Measurements from ENCODE around the gene ARSB. TPM values are rescaled to one million over a fixed set of nuclear protein-coding genes. Genes with fewer than 3 reads are reported as not detected.
"Not testable (repeated sequence)": the region's sequence is repeated elsewhere in the genome, so short reads cannot be mapped to it uniquely, and the experiment has no call there.

ARSB gene
- total and polyA plus RNA-seq, 4 donors = 19.8 to 21.8 (median 20.9) TPM

DNA sequence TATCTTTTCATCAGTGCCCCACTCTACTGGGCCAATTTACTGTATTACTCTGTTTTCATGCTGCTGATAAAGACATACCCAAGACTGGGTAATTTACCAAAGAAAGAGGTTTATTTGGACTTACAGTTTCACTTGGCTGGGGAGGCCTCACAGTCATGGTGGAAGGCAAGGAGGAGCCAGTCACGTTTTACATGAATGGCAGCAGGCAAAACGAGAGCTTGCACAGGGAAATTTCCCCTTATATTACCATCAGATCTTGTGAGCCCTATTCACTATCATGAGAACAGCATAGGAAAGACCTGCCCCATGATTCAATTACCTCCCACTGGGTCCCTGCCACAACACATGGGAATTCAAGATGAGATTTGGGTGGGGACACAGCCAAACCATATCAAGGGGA lies 119.0 kb downstream of the ARSB start:
- H3K36me3 ChIP-seq (ENCODE audit: control insufficient read depth, insufficient read depth, low read length); DNase-seq (ENCODE audit: low read depth in 4 of 6, low spot score in 6 of 6); H3K27me3 ChIP-seq (ENCODE audit: control insufficient read depth, insufficient read depth, low read length); H3K4me1 ChIP-seq (ENCODE audit: control insufficient read depth, insufficient read depth, low read length); H3K4me3 ChIP-seq (ENCODE audit: low read depth, low read length); H3K9me3 ChIP-seq (ENCODE audit: control insufficient read depth, insufficient read depth, low read length); H3K27ac ChIP-seq (ENCODE audit: low read depth, low read length): not testable (repeated sequence)
- WGBS (ENCODE audit: insufficient coverage) = 100% methylated on average over 2 of the region's 2 CpGs

- H3K27me3 ChIP-seq (ENCODE audit: control insufficient read depth, insufficient read depth, low read length) = no peaks in the 10 kb centered on the region
- no CpG with 5 or more reads among the region's 1 CpG for WGBS (ENCODE audit: insufficient coverage)
- no peaks in the 10 kb centered on the region for H3K4me1 ChIP-seq (ENCODE audit: control insufficient read depth, insufficient read depth, low read length)
- no peak overlapping the region for H3K27ac ChIP-seq (ENCODE audit: low read depth, low read length)
- H3K36me3 ChIP-seq (ENCODE audit: control insufficient read depth, insufficient read depth, low read length) = no peaks in the 10 kb centered on the region
- no peak for DNase-seq (ENCODE audit: low read depth in 4 of 6, low spot score in 6 of 6)
- H3K4me3 ChIP-seq (ENCODE audit: low read depth, low read length) = no peak overlapping the region
- peaks cover 3% of the 10 kb centered on the region for H3K9me3 ChIP-seq (ENCODE audit: control insufficient read depth, insufficient read depth, low read length)
These were observed 126.7 kb downstream of the ARSB start for GRCh38 chr5:78858364-78858763.

DNA sequence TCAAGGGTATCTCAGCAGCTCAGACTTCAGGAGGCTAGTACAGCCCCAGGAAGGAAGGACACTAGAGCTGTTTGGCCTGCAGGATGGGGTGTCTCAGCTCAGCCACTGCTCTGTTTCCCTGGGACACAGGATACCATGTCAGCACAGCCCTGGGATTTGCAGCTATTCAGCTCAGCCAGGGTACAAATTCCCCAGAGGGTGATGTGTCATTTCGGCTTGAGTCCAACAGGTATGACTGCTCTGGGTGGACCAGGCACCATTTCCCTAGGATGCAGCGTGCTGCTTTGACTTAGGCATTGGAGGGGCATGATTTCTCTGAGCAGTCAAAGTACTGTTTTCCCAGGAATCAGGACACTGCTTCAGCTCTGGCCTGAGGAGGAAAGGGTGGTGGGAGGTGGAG lies 130.1 kb downstream of the ARSB start:
- 100% methylated on average over 2 of the region's 2 CpGs for WGBS (ENCODE audit: insufficient coverage)
- Histone ChIP-seq H3K27me3 (ENCODE audit: control insufficient read depth, insufficient read depth, low read length) (no peaks in the 10 kb centered on the region), H3K9me3 (ENCODE audit: control insufficient read depth, insufficient read depth, low read length) (peaks cover 2% of the 10 kb centered on the region), H3K4me3 (ENCODE audit: low read depth, low read length) (no peak overlapping the region), H3K4me1 (ENCODE audit: control insufficient read depth, insufficient read depth, low read length) (no peaks in the 10 kb centered on the region), H3K27ac (ENCODE audit: low read depth, low read length) (no peak overlapping the region), H3K36me3 (ENCODE audit: control insufficient read depth, insufficient read depth, low read length) (no peaks in the 10 kb centered on the region)
- no peak for DNase-seq (ENCODE audit: low read depth in 4 of 6, low spot score in 6 of 6)

DNA sequence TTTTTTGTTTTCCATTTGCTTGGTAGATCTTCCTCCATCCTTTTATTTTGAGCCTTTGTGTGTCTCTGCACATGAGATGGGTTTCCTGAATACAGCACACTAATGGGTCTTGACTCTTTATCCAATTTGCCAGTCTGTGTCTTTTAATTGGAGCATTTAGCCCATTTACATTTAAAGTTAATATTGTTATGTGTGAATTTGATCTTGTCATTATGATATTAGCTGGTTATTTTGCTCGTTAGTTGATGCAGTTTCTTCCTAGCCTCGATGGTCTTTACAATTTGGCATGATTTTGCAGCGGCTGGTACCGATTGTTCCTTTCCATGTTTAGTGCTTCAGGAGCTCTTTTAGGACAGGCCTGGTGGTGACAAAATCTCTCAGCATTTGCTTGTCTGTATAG lies 133.2 kb downstream of the ARSB start:
- H3K27me3 ChIP-seq (ENCODE audit: control insufficient read depth, insufficient read depth, low read length); DNase-seq (ENCODE audit: low read depth in 4 of 6, low spot score in 6 of 6); H3K36me3 ChIP-seq (ENCODE audit: control insufficient read depth, insufficient read depth, low read length); H3K9me3 ChIP-seq (ENCODE audit: control insufficient read depth, insufficient read depth, low read length); H3K27ac ChIP-seq (ENCODE audit: low read depth, low read length); H3K4me1 ChIP-seq (ENCODE audit: control insufficient read depth, insufficient read depth, low read length); H3K4me3 ChIP-seq (ENCODE audit: low read depth, low read length): not testable (repeated sequence)
- no CpG with 5 or more reads among the region's 4 CpGs for WGBS (ENCODE audit: insufficient coverage)

DNA sequence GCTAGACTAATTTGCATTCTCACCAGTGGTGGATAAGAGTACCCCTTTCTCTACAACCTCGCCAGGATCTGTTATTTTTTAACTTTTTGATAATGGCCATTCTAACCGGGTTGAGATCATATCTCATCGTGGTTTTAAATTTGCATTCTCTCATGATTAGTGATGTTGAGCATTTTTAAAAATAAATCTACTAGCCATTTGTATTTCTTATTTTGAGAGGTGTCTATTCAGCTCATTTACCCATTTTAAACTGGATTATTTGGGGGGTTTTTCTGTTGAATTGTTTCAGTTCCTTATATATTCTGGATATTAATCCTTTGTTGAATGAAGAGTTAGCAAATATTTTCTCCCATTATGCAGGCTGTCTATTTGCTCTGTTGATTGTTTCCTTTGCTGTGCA lies 139.6 kb downstream of the ARSB start:
- H3K9me3 ChIP-seq (ENCODE audit: control insufficient read depth, insufficient read depth, low read length) = peaks cover 1% of the 10 kb centered on the region
- no peak overlapping the region for H3K27ac ChIP-seq (ENCODE audit: low read depth, low read length)
- no peak for DNase-seq (ENCODE audit: low read depth in 4 of 6, low spot score in 6 of 6)
- H3K27me3 ChIP-seq (ENCODE audit: control insufficient read depth, insufficient read depth, low read length) = no peaks in the 10 kb centered on the region
- no peaks in the 10 kb centered on the region for H3K4me1 ChIP-seq (ENCODE audit: control insufficient read depth, insufficient read depth, low read length)
- no peaks in the 10 kb centered on the region for H3K36me3 ChIP-seq (ENCODE audit: control insufficient read depth, insufficient read depth, low read length)
- no CpG with 5 or more reads among the region's 3 CpGs for WGBS (ENCODE audit: insufficient coverage)
- H3K4me3 ChIP-seq (ENCODE audit: low read depth, low read length) = no peak overlapping the region

- Histone ChIP-seq H3K4me3 (ENCODE audit: low read depth, low read length) (no peak overlapping the region), H3K4me1 (ENCODE audit: control insufficient read depth, insufficient read depth, low read length) (no peaks in the 10 kb centered on the region), H3K27ac (ENCODE audit: low read depth, low read length) (no peak overlapping the region), H3K9me3 (ENCODE audit: control insufficient read depth, insufficient read depth, low read length) (peaks cover 1% of the 10 kb centered on the region), H3K27me3 (ENCODE audit: control insufficient read depth, insufficient read depth, low read length) (no peaks in the 10 kb centered on the region), H3K36me3 (ENCODE audit: control insufficient read depth, insufficient read depth, low read length) (no peaks in the 10 kb centered on the region)
- DNase-seq (ENCODE audit: low read depth in 4 of 6, low spot score in 6 of 6) = no peak
- WGBS (ENCODE audit: insufficient coverage) = 100% methylated on average over 1 of the region's 1 CpG
These were observed 141.7 kb downstream of the ARSB start for GRCh38 chr5:78843436-78843835.

- Histone ChIP-seq H3K4me3 (ENCODE audit: low read depth, low read length) (no peak overlapping the region), H3K9me3 (ENCODE audit: control insufficient read depth, insufficient read depth, low read length) (peaks cover 1% of the 10 kb centered on the region), H3K4me1 (ENCODE audit: control insufficient read depth, insufficient read depth, low read length) (no peaks in the 10 kb centered on the region), H3K36me3 (ENCODE audit: control insufficient read depth, insufficient read depth, low read length) (no peaks in the 10 kb centered on the region), H3K27ac (ENCODE audit: low read depth, low read length) (no peak overlapping the region), H3K27me3 (ENCODE audit: control insufficient read depth, insufficient read depth, low read length) (no peaks in the 10 kb centered on the region)
- no CpG with 5 or more reads among the region's 2 CpGs for WGBS (ENCODE audit: insufficient coverage)
- DNase-seq (ENCODE audit: low read depth in 4 of 6, low spot score in 6 of 6) = no peak
These were observed 143.3 kb downstream of the ARSB start for GRCh38 chr5:78841767-78842166.

GRCh38 chr5:78838753-78839152 lies 146.4 kb downstream of the ARSB start:
- no peak overlapping the region for H3K27ac ChIP-seq (ENCODE audit: low read depth, low read length)
- WGBS (ENCODE audit: insufficient coverage) = 94% methylated on average over 2 of the region's 3 CpGs
- H3K36me3 ChIP-seq (ENCODE audit: control insufficient read depth, insufficient read depth, low read length) = no peaks in the 10 kb centered on the region
- DNase-seq (ENCODE audit: low read depth in 4 of 6, low spot score in 6 of 6) = no peak
- H3K9me3 ChIP-seq (ENCODE audit: control insufficient read depth, insufficient read depth, low read length) = no peaks in the 10 kb centered on the region
- H3K4me1 ChIP-seq (ENCODE audit: control insufficient read depth, insufficient read depth, low read length) = no peaks in the 10 kb centered on the region
- H3K4me3 ChIP-seq (ENCODE audit: low read depth, low read length) = no peak overlapping the region
- no peaks in the 10 kb centered on the region for H3K27me3 ChIP-seq (ENCODE audit: control insufficient read depth, insufficient read depth, low read length)

- no peak for DNase-seq (ENCODE audit: low read depth in 4 of 6, low spot score in 6 of 6)
- 96% methylated on average over 5 of the region's 5 CpGs for WGBS (ENCODE audit: insufficient coverage)
- no peaks in the 10 kb centered on the region for H3K36me3 ChIP-seq (ENCODE audit: control insufficient read depth, insufficient read depth, low read length)
- no peak overlapping the region for H3K4me3 ChIP-seq (ENCODE audit: low read depth, low read length)
- no peaks in the 10 kb centered on the region for H3K9me3 ChIP-seq (ENCODE audit: control insufficient read depth, insufficient read depth, low read length)
- no peaks in the 10 kb centered on the region for H3K4me1 ChIP-seq (ENCODE audit: control insufficient read depth, insufficient read depth, low read length)
- no peak overlapping the region for H3K27ac ChIP-seq (ENCODE audit: low read depth, low read length)
- no peaks in the 10 kb centered on the region for H3K27me3 ChIP-seq (ENCODE audit: control insufficient read depth, insufficient read depth, low read length)
These were observed 147.3 kb downstream of the ARSB start for GRCh38 chr5:78837836-78838235.

- Histone ChIP-seq H3K27me3 (ENCODE audit: control insufficient read depth, insufficient read depth, low read length) (no peaks in the 10 kb centered on the region), H3K27ac (ENCODE audit: low read depth, low read length) (no peak overlapping the region), H3K9me3 (ENCODE audit: control insufficient read depth, insufficient read depth, low read length) (no peaks in the 10 kb centered on the region), H3K36me3 (ENCODE audit: control insufficient read depth, insufficient read depth, low read length) (no peaks in the 10 kb centered on the region), H3K4me1 (ENCODE audit: control insufficient read depth, insufficient read depth, low read length) (no peaks in the 10 kb centered on the region), H3K4me3 (ENCODE audit: low read depth, low read length) (no peak overlapping the region)
- 96% methylated on average over 3 of the region's 9 CpGs for WGBS (ENCODE audit: insufficient coverage)
- no peak for DNase-seq (ENCODE audit: low read depth in 4 of 6, low spot score in 6 of 6)
These were observed 149.9 kb downstream of the ARSB start for GRCh38 chr5:78835176-78835575.
